Kidney (tissue), 14 donors: ENCODE measurements around the gene PRMT3. TPM values are rescaled to one million over a fixed set of nuclear protein-coding genes. Genes with fewer than 3 reads are reported as not detected.
"Not testable (repeated sequence)": the region's sequence is repeated elsewhere in the genome, so short reads cannot be mapped to it uniquely, and the experiment has no call there.

Experiments
- DNase-seq, 5 donors: peaks; one replicate each; pipeline ENCODE4 v3.0.0-alpha.2; 2013 to 2020
- FAIRE-seq: peaks from 2 replicates; lab custom pipeline; 2012; peaks lifted over from hg19 to GRCh38; lab: Jason Lieb, UNC
- H3K27ac ChIP-seq, 2 donors: one replicate each; pipeline ENCODE4 v1.7.0; 2013; ENCODE audit warnings: low read depth in 2 of 2, low read length in 2 of 2, inconsistent platforms in 1 of 2
- H3K27me3 ChIP-seq: one replicate; pipeline ENCODE4 v1.7.1; 2013; ENCODE audit warnings: low read length, inconsistent platforms; ENCODE audit not compliant: control insufficient read depth, insufficient read depth
- H3K36me3 ChIP-seq, 3 donors: one replicate each; pipeline versions ENCODE4 v1.7.0 to v1.7.1; 2013; ENCODE audit warnings: low read length in 3 of 3, control low read depth in 1 of 3, inconsistent platforms in 1 of 3; ENCODE audit not compliant: insufficient read depth in 3 of 3, control insufficient read depth in 2 of 3
- H3K4me1 ChIP-seq, 3 donors: one replicate each; pipeline versions ENCODE4 v1.7.0 to v1.7.1; 2013; ENCODE audit warnings: low read length in 3 of 3, inconsistent platforms in 1 of 3, low read depth in 1 of 3; ENCODE audit not compliant: control insufficient read depth in 2 of 3, insufficient read depth in 2 of 3
- H3K4me3 ChIP-seq, 3 donors: one replicate each; pipeline versions ENCODE4 v1.7.0 to v1.8.1; 2013; ENCODE audit warnings: low read length in 3 of 3, control low read depth in 1 of 3, inconsistent platforms in 1 of 3
- H3K9ac ChIP-seq, 3 donors: one replicate each; pipeline versions ENCODE4 v1.7.0 to v1.7.1; 2013; ENCODE audit warnings: low read length in 3 of 3, control low read depth in 1 of 3, inconsistent platforms in 1 of 3
- H3K9me3 ChIP-seq, 3 donors: one replicate each; pipeline versions ENCODE4 v1.7.0 to v1.7.1; 2013; ENCODE audit warnings: low read length in 3 of 3, control low read depth in 1 of 3, inconsistent platforms in 1 of 3; ENCODE audit not compliant: control insufficient read depth in 2 of 3, insufficient read depth in 1 of 3
- intact Hi-C: fragments of 100-400 bp; cut with DNase I; formaldehyde crosslinking; loops from one replicate; pipeline ENCODE4 v1.11.1; 2022
- polyA plus RNA-seq: library from polyadenylated mRNA; stranded (reverse); fragments of 350-450 nt; fragmentation: Illumina TruSeq; extraction: RNeasy Lipid Tissue Mini Kit (QIAGEN cat#74804); gene quantifications from one replicate; pipeline ENCODE4 v1.2.3, GENCODE V29; 2014; ENCODE audit warnings: low read depth, low replicate concordance; ENCODE audit not compliant: insufficient read depth
- total RNA-seq: library from RNA; stranded (reverse); fragmentation: NEBNext Ultra II Directional; extraction: Animal tissue kit (Norgen Biotek cat#: 25700); gene quantifications from one replicate; pipeline ENCODE4 v1.2.1, GENCODE V29; 2021
- TF ChIP-seq, protein P1 (sequence below): IDR thresholded peaks from 3 replicates; pipeline ENCODE4 v1.5.1; 2012; ENCODE audit warnings: mild to moderate bottlenecking, moderate library complexity, borderline replicate concordance; ENCODE audit not compliant: insufficient read depth; ENCODE audit errors: extremely low read depth
- donor health status: control.
- donor health status: control.
- donor health status: control.
- donor health status: control.
- donor health status: control.
- donor health status: DM: yes; HTN: yes; CAD: no.
- donor health status: Normal renal cell carcinoma (clear cell type).

The PRMT3 gene
- total and polyA plus RNA-seq, 2 donors from 2014 or later: 6.8 to 16.0 TPM

DNA sequence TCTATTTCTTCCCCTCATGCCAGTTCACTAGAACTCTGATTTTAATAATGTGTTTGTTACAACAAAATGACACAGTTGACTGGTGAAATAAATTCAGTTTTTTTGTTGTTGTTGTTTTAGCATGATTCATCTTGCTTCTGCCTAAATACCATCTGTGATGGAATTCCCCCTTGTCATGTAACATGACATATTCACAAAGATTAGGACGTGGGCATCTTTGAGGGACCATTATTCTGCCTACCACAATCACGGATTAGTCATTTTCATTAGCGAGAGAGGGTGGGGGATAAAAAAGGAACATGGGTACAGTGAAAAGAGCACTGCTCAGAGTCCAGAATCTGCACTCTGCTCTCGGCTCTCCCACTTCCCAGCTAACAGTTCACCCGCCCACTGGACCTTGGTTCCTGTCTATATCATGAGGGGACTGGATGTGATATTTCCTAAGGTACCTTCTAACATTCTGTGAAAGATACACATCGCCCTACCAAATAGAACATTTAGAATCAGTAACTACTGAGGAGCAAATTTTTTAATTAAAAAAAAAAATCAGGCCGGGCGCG lies 12.7 kb upstream of the PRMT3 start:
- H3K27me3 ChIP-seq: no peaks in the 10 kb centered on the region
- no peaks in the 10 kb centered on the region for H3K9me3 ChIP-seq
- no peak overlapping the region for H3K27ac ChIP-seq
- FAIRE-seq (no peak), DNase-seq (no peak)
- TF ChIP-seq, protein P1, sequence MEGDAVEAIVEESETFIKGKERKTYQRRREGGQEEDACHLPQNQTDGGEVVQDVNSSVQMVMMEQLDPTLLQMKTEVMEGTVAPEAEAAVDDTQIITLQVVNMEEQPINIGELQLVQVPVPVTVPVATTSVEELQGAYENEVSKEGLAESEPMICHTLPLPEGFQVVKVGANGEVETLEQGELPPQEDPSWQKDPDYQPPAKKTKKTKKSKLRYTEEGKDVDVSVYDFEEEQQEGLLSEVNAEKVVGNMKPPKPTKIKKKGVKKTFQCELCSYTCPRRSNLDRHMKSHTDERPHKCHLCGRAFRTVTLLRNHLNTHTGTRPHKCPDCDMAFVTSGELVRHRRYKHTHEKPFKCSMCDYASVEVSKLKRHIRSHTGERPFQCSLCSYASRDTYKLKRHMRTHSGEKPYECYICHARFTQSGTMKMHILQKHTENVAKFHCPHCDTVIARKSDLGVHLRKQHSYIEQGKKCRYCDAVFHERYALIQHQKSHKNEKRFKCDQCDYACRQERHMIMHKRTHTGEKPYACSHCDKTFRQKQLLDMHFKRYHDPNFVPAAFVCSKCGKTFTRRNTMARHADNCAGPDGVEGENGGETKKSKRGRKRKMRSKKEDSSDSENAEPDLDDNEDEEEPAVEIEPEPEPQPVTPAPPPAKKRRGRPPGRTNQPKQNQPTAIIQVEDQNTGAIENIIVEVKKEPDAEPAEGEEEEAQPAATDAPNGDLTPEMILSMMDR: no peak
- peaks cover 0 to 7% (median 2%) of the 10 kb centered on the region in 3 donors for H3K36me3 ChIP-seq
- no peak overlapping the region for H3K4me3 ChIP-seq
- intact Hi-C loops: no loop called here
- no peak overlapping the region for H3K9ac ChIP-seq
- H3K4me1 ChIP-seq: no peaks in the 10 kb centered on the region

DNA sequence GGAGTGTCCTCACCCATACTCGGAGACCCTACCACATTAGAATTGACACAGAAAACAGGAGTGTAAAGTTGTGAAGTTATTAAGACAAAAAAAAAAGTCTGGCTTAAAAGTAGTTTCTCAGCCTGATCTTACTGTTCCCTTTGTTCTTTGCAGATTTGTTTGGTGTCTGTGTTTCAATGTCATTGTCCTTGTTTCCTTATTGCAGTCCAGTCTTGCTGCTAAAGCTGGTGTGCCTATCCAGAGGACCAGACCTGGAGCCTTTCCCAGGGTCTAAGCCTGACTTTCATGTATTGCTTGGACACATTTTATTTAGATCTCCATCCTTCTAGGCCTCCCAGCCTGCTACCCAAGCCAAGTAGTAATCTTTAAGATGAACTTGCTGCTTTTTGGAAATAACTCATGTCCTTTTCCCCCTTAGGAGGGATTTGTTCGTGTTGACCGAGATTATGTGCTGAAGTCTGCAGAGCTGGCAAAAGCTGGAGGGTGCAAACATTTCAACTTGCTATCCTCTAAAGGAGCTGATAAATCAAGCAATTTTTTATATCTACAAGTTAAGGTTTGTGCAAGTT lies 11.3 kb upstream of the PRMT3 start:
- no peaks in the 10 kb centered on the region for H3K27me3 ChIP-seq
- DNase-seq (peak in 1 of 5 donors; percentile 28), FAIRE-seq (no peak)
- no peaks in the 10 kb centered on the region for H3K4me1 ChIP-seq
- no peak overlapping the region for H3K9ac ChIP-seq
- no peak overlapping the region for H3K4me3 ChIP-seq
- peaks cover 0 to 7% (median 4%) of the 10 kb centered on the region in 3 donors for H3K36me3 ChIP-seq
- H3K9me3 ChIP-seq: no peaks in the 10 kb centered on the region
- TF ChIP-seq, protein P1: no peak
- intact Hi-C loops: no loop called here
- H3K27ac ChIP-seq: no peak overlapping the region

DNA sequence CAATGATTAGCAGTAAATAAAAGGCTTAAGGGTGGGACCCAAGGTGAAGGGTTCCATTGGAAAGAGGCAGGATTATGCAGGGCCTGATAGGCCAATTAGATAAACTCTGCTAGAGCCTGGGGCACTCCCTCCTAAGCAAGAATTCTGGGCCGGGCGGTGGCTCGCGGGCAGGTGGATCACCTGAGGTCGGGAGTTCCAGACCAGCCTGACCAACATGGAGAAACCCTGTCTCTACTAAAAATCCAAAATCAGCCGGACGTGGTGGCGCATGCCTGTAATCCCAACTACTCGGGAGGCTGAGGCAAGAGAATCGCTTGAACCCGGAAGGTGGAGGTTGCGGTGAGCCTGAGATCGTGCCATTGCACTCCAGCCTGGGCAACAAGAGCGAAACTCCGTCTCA lies 1.5 kb upstream of the PRMT3 start:
- peaks cover 0 to 10% (median 8%) of the 10 kb centered on the region in 3 donors for H3K4me1 ChIP-seq
- H3K9me3 ChIP-seq, H3K27ac ChIP-seq, H3K4me3 ChIP-seq, DNase-seq, FAIRE-seq, H3K9ac ChIP-seq, H3K27me3 ChIP-seq, H3K36me3 ChIP-seq, intact Hi-C loops: not testable (repeated sequence)

DNA sequence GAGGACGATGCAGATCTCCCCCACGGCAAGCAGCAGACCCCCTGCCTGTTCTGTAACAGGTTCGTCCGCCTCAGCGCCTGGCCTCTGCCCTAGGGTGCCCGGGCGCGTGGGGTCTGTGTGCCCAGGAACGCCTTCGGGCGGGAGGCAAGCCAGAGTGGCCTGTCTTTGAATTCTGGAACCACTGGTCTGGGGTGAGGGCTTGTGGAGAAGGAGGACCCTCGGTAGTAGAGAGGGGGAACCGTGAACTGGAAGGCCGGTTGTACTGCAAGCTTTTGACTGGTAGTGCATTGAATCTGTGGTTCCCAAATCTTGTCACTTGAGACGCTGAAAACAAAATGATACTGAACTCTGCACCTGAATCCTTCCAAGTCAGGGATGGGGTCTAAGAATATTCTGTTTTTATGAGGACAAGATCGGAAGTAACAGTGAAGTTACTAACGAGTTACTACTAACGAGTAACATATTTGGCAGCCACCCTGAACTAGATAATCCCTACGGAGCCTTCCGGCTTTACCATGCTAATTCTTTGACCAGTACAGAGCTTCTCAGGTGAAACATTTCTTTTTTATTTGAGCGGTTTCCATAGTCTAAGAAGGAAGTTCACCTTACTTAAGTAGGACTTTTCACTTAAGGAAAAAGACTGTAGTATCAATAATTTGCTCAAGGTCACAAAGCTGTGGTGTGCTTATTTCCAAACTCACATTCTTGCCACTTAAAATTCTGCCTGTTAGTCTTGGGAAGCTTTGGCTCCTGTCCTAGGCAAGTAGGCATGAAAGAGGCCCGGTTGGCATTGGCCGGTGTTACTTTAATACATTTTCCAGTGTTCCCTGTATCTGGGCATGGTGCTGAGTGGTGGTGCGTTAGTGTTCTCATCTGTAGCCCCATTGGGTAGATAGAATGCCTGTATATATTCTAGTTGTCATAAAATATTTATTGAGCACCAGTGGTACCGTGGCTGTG lies 860 bp downstream of the PRMT3 start:
- Histone ChIP-seq H3K4me1 (peaks cover 0 to 10% (median 8%) of the 10 kb centered on the region in 3 donors), H3K4me3 (peak overlapping the region; percentile 56 to 87 (median 75)), H3K9me3 (no peaks in the 10 kb centered on the region), H3K27ac (peak overlapping the region; percentile 83 to 95), H3K27me3 (no peaks in the 10 kb centered on the region), H3K36me3 (no peaks in the 10 kb centered on the region), H3K9ac (peak overlapping the region; percentile 36 to 93 (median 71))
- DNase-seq (peak in 2 of 5 donors; percentile 7 to 61), FAIRE-seq (no peak)
- intact Hi-C loops: no loop called here
- TF ChIP-seq, protein P1: no peak
